Heart left ventricle (tissue), 13 donors: ENCODE data around the gene CYP21A2.
"Not testable (repeated sequence)": the region's sequence is repeated elsewhere in the genome, so short reads cannot be mapped to it uniquely, and the experiment has no call there.

ENCODE experiments used
- CTCF ChIP-seq, 12 donors: fragments of 200-600 bp; sonication (generic) in 4 of 12; IDR thresholded peaks; one replicate each; pipeline versions ENCODE4 v1.5.0 to v1.8.0; 2018 to 2022; ENCODE audit warnings: antibody characterized with exemption in 12 of 12, mild to moderate bottlenecking in 5 of 12
- POLR2A ChIP-seq, 2 donors: fragments of 450-650 bp; IDR thresholded peaks; one replicate each; pipeline ENCODE4 v1.6.1; 2017; ENCODE audit warnings: antibody characterized with exemption in 2 of 2, mild to moderate bottlenecking in 2 of 2, moderate library complexity in 2 of 2
- donor health status: ischemic (EF 13 %, LVEDD 7.1; RV severe dilation, severe dysfunction).
- donor health status: DM: no; HTN: yes; CAD: no.
- donor health status: DM: no; HTN: no; CAD: no.
- donor health status: ischemic (EF 25% LVEDD 6.9; RV normal size, moderate dysfunction).
- donor health status: ischemic (EF 25% LVEDD 5.7; RV mildly dilated, moderate dysfunction).
- donor health status: ischemic (EF 35%, LVEDD 5.7; RV mildly dilated, moderate dysfunction).
- donor health status: nonischemic (EF 11% LVEDD 7.7; RV severe dilation, severe dysfunction).
- donor health status: DM: yes; HTN: yes; CAD: no.
- donor health status: PGD.
- donor health status: ischemic (EF 29% LVEDD 5.4; RV normal size, mild dysfunction).
- donor health status: nonischemic (EF 23%, LVEDD 6.1; RV moderate dilation, normal function).

GRCh38 chr6:32037598-32038524 lies at the start of gene CYP21A2:
- TF ChIP-seq CTCF, POLR2A (IDR thresholded peaks at IDR 0.05): not testable (repeated sequence)
